Stimulated activated memory B cell treated with anti-CD40 and anti-IgM and Interleukin-4, amounts not matched to agents 10 μg/mL and 1 μg/mL and 100 μg/mL, for 72 hours (primary cell): ENCODE measurements around the gene PRL.

Experiments
- ATAC-seq: fragments of 150-1000 bp; cut with Tn5 transposase; 2 replicates; pipeline ENCODE4 v1.10.0; 2021
- H3K27ac Mint-ChIP-seq: one replicate; pipeline ENCODE4 v1.8.0; 2022; ENCODE audit warnings: mild to moderate bottlenecking, mixed read lengths
- H3K27me3 Mint-ChIP-seq: one replicate; pipeline ENCODE4 v1.8.0; 2022; ENCODE audit warnings: mixed read lengths
- H3K36me3 Mint-ChIP-seq: one replicate; pipeline ENCODE4 v1.8.0; 2022; ENCODE audit warnings: mixed read lengths
- H3K4me1 Mint-ChIP-seq: one replicate; pipeline ENCODE4 v1.8.0; 2022; ENCODE audit warnings: mixed read lengths
- H3K4me3 Mint-ChIP-seq: one replicate; pipeline ENCODE4 v1.8.0; 2022; ENCODE audit warnings: mild to moderate bottlenecking, moderate library complexity, mixed read lengths
- H3K9me3 Mint-ChIP-seq: one replicate; pipeline ENCODE4 v1.8.0; 2022; ENCODE audit warnings: mixed read lengths

PRL gene

DNA sequence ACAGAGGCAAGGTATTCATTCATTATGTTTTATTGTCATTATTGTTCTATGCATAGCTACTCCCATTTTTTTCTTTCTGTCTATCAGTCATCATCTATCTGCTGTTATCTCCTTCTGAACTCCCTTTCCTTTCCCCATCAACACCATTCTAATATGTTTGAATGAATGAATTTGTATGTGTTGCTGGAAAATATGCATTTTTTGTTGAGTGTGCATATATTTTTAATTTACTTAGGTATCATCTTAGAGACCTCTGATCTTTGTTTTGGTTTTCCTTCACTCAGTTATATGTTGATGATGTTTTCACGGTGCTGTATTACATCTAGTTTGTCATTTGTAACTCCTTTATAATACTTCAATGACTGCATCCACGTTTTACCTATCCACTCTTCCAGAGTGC is 12.1 kb upstream of the PRL start:
- no peaks in the 10 kb centered on the region for H3K4me1 Mint-ChIP-seq
- H3K27ac Mint-ChIP-seq = no peak overlapping the region
- no peak overlapping the region for H3K4me3 Mint-ChIP-seq
- peaks cover 15% of the 10 kb centered on the region for H3K9me3 Mint-ChIP-seq
- ATAC-seq = no peak
- no peaks in the 10 kb centered on the region for H3K36me3 Mint-ChIP-seq
- no peaks in the 10 kb centered on the region for H3K27me3 Mint-ChIP-seq

DNA sequence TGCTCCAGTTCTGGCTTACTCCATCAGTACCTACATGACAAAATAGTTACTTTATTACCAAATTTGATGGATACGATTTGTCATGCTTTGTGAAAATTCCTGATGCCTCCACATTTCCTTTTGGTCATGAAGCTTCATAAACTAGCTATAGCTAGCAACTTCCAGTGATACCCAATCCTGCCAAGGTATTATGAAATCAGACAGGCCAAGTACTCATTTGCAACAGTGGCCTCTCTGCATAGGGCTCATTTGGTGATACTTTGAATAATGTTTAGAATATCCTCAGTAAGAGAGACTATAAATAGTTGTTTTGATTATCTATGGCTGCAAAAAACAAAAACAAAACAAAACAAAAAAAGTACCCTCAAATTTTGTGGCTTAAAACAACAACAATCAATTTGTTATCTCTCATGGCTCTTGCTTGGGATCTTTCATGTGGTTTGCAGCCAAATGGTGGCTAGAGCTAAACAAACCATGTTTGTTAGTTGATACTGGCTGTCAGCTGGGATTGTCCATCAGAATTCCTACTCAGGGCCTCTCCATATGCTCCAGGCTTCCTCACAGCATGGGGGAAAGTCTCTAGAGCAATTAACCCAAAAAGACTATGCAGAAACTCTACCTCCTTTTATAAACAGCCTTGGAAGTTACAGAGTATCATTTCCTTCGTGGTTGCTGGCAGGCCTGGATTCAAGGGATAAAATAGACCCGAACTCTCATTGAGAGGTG is 10.1 kb upstream of the PRL start:
- Mint-ChIP-seq H3K9me3 (peaks cover 21% of the 10 kb centered on the region), H3K27ac (no peak overlapping the region), H3K36me3 (no peaks in the 10 kb centered on the region), H3K27me3 (no peaks in the 10 kb centered on the region), H3K4me3 (no peak overlapping the region), H3K4me1 (peaks cover 6% of the 10 kb centered on the region)
- no peak for ATAC-seq

DNA sequence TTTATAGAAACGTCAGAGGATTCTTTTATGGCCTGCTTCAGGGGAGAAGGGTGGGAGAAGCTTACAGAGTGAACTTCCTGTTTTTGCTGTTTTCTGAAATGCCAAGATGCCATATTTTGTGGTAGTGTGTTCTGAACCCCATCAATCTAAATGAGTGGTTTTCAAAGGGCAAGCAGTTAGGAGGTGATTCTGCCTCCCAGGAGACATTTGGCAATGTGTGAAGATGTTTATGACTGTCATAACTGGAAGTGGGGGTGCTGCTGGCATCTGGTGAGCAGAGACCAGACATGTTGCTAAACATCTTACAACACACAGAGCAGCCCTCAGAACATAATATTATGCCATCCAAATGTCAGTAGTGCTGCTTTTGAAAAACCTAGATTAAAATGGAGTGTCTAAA is 6.0 kb upstream of the PRL start:
- peaks cover 6% of the 10 kb centered on the region for H3K4me1 Mint-ChIP-seq
- no peak overlapping the region for H3K4me3 Mint-ChIP-seq
- peaks cover 6% of the 10 kb centered on the region for H3K9me3 Mint-ChIP-seq
- H3K27me3 Mint-ChIP-seq = no peaks in the 10 kb centered on the region
- no peak overlapping the region for H3K27ac Mint-ChIP-seq
- ATAC-seq = peak; percentile 24
- H3K36me3 Mint-ChIP-seq = no peaks in the 10 kb centered on the region

DNA sequence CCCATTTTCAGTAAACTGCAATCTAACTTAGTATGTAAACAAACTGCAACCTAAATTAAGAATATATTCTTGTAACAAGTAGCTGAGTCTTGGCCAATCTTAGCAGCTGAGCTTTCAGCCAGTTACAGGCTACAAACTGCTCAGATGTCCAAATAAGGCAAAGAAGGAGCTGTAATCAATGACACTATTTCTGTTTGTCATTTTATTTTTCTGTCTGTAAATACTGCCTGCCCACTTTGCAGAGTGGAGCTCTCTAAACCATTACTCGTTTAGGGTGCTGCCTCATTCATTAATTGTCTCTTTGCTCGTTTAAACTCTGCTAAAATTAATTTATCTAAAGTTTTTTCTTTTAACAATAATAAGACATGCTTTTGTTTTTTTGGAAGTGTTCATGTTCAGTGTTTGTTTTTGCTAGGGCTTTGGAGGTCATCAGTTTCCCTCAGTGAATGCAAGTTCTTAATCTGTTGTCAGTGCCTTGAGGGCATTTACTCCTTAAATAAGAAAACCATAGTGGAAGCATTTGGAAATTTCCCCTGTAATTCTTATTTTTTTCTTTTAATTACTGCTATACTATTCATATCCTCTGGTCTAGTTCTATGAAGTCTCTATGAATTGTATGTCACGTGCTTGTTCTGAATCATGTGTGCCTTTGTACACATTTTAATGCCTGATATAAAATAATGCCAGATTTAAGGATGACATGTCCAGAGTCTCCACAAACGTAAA is 3.6 kb upstream of the PRL start:
- H3K36me3 Mint-ChIP-seq = no peaks in the 10 kb centered on the region
- no peak overlapping the region for H3K27ac Mint-ChIP-seq
- H3K4me1 Mint-ChIP-seq = peaks cover 6% of the 10 kb centered on the region
- peaks cover 6% of the 10 kb centered on the region for H3K9me3 Mint-ChIP-seq
- no peak for ATAC-seq
- H3K4me3 Mint-ChIP-seq = no peak overlapping the region
- H3K27me3 Mint-ChIP-seq = no peaks in the 10 kb centered on the region

DNA sequence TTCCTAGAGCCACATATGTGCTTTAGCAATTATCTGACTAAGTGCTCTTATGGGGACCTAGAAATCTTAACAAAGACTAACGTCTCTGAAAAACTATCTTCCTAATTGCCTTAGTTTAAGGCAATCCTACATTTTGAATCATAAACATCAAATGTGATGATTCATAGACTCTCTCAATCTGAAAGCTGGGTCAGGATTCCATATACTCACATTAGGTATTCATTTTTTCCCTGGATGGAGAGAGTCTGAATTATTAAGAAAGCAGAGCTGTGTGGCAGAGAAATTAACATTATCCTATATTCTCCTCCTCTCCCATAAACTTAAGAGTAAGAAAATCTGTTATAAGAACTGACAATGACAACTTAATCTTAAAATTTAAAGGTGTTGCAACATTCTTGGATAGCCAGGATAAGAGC is 1.6 kb upstream of the PRL start:
- H3K4me1 Mint-ChIP-seq = peaks cover 6% of the 10 kb centered on the region
- H3K36me3 Mint-ChIP-seq = no peaks in the 10 kb centered on the region
- no peak overlapping the region for H3K27ac Mint-ChIP-seq
- H3K27me3 Mint-ChIP-seq = no peaks in the 10 kb centered on the region
- no peak overlapping the region for H3K4me3 Mint-ChIP-seq
- H3K9me3 Mint-ChIP-seq = peaks cover 10% of the 10 kb centered on the region
- no peak for ATAC-seq

DNA sequence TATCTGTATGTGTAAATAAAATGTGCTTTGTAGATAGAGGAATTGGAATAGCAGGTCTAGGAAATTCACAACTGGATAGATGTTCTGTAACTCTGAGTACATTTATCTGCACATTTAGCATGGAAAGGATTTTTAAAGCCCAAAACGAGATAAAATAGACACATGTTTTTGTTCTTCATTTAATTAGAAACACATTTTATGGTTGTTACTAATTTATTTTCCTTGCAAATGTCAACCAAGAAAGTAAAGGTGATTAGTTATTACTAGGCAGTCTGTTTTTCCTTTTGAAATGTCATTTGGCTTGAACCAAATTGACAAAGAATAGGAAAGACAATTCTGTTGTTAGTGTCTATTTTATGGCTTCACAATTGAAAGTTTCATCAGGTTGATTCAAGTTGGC is 769 bp downstream of the PRL start:
- H3K4me3 Mint-ChIP-seq = no peak overlapping the region
- H3K27ac Mint-ChIP-seq = no peak overlapping the region
- H3K4me1 Mint-ChIP-seq = no peaks in the 10 kb centered on the region
- no peak for ATAC-seq
- H3K27me3 Mint-ChIP-seq = no peaks in the 10 kb centered on the region
- no peaks in the 10 kb centered on the region for H3K36me3 Mint-ChIP-seq
- H3K9me3 Mint-ChIP-seq = peaks cover 8% of the 10 kb centered on the region

DNA sequence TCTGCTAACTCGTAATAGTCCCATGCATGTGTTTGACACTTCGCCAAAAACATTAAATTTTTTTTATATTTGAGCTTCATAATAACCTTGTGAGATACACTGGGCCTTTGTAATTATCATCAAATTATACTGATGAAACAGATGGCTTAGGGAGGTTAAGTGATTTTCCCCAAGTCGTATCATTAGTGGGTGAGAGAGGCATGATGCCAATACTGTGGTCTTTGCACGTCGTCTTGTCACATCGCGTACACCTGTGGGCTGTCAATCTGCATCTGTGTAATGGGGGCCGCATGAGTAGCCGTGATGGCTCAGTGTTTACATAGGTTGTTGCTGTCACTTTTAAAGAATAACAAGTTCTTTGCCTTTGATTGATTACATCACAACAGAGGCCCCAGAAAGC is 1.7 kb downstream of the PRL start:
- peaks cover 8% of the 10 kb centered on the region for H3K9me3 Mint-ChIP-seq
- ATAC-seq = no peak
- H3K36me3 Mint-ChIP-seq = no peaks in the 10 kb centered on the region
- H3K27ac Mint-ChIP-seq = no peak overlapping the region
- H3K4me1 Mint-ChIP-seq = no peaks in the 10 kb centered on the region
- no peak overlapping the region for H3K4me3 Mint-ChIP-seq
- H3K27me3 Mint-ChIP-seq = no peaks in the 10 kb centered on the region

DNA sequence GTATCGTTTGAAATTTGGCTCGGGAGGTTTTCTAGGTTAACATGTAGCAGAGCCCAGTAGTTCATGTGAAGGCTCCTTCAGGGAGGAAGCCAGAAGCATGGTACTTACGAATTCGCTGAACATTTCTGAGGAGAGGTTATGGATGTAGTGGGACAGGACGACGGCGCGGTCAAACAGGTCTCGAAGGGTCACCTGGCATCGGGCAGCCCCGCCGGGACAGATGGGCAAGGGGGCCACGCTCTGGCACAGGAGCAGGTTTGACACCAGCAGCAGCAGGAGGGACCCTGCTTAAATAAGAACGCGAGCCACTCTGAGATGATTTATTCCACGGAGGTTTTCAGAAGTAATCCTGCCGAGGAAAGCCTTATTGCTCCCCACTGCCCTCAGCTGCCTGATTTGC is 2.5 kb downstream of the PRL start:
- Mint-ChIP-seq H3K4me1 (no peaks in the 10 kb centered on the region), H3K9me3 (peaks cover 8% of the 10 kb centered on the region), H3K36me3 (no peaks in the 10 kb centered on the region), H3K27ac (no peak overlapping the region), H3K27me3 (no peaks in the 10 kb centered on the region), H3K4me3 (no peak overlapping the region)
- ATAC-seq = no peak

DNA sequence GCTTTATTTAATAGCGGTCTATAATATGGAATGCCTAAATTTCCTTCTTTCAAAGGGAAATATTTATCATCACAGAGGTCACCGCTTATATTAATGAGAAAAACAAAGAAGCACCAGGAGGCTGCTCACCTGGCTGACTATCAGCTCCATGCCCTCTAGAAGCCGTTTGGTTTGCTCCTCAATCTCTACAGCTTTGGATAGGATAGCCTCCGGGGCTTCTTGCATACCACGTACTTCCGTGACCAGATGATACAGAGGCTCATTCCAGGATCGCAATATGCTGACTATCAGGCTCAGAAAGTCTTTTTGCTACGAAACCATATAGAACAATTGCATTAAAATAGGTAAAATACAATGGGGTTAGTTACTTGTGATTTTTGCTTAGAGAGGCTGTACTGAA is 6.8 kb downstream of the PRL start:
- no peak for ATAC-seq
- H3K9me3 Mint-ChIP-seq = peaks cover 12% of the 10 kb centered on the region
- H3K36me3 Mint-ChIP-seq = no peaks in the 10 kb centered on the region
- H3K27ac Mint-ChIP-seq = no peak overlapping the region
- no peak overlapping the region for H3K4me3 Mint-ChIP-seq
- no peaks in the 10 kb centered on the region for H3K4me1 Mint-ChIP-seq
- no peaks in the 10 kb centered on the region for H3K27me3 Mint-ChIP-seq

DNA sequence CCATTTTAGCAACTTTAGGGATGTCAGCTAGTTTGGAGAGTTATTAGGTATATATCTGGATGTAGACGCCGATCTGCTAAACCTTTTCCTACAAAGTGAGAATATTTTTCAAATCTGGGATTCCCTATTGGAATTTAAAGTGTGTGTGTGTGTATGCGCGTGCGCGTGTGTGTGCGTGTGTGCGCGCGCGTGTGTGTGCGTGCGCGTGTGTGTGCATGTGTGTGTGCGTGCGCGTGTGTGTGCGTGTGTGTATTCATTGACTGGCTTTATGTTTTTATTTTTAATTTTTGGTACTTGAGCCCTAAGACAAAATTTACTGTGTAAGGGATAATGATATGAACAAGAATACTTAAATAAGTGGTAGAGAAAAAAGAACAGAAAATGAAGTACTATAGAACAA is 8.1 kb downstream of the PRL start:
- no peak overlapping the region for H3K27ac Mint-ChIP-seq
- no peaks in the 10 kb centered on the region for H3K27me3 Mint-ChIP-seq
- H3K4me3 Mint-ChIP-seq = no peak overlapping the region
- no peaks in the 10 kb centered on the region for H3K4me1 Mint-ChIP-seq
- peaks cover 10% of the 10 kb centered on the region for H3K9me3 Mint-ChIP-seq
- no peak for ATAC-seq
- no peaks in the 10 kb centered on the region for H3K36me3 Mint-ChIP-seq

DNA sequence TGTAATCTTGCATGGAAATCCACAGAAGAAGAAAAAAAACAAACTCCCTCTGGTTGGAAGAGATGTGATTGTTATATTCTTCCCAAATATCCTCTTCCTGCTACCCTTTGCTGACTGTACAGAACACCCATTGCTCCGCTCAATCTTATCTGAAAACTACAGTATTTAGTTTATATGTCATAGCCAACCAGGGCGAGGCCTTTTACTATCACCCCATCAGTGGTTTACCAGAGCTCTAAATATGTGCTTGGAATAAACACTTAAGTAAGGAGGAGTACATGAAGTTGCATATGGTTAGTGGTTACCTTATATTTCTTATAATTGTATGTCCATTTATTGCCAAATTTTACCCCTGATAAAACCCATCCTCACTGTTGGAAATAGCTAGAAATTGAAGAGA is 12.2 kb downstream of the PRL start:
- no peaks in the 10 kb centered on the region for H3K36me3 Mint-ChIP-seq
- ATAC-seq = no peak
- peaks cover 4% of the 10 kb centered on the region for H3K9me3 Mint-ChIP-seq
- H3K27me3 Mint-ChIP-seq = no peaks in the 10 kb centered on the region
- no peak overlapping the region for H3K27ac Mint-ChIP-seq
- H3K4me1 Mint-ChIP-seq = no peaks in the 10 kb centered on the region
- H3K4me3 Mint-ChIP-seq = no peak overlapping the region

DNA sequence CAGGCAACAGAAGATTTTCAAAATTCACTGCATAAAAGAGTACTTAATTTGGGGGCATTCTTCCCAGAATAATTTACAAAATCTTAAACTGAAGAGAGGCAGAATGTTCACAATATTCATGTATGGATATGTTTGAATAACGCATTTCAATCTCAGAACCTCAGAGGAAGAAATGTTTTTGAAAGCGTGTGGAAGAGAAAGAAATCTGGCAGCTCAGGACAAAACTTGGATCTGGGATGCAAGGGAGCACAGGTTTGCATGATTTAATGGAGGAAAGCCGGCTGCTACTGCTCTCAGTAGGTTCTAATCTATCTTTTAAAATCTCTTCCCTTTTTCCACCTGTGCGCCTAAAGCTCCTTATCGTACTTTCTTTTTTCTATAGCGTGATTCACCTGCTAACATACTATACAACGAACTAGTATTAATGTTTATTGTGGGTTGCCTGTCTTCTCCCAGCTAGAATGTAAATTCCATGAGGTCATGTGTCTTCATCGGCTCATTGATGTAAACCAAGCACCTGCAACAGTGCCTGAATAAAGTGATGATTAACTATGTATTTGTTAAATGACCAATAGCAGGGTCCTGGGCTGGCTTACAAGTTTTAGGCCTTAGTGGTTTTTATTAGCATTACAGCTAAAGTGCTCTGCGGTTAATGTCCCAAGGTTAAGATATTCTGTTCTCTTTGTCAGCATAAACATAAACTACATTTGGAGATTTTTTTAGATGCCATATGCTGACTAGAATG is 15.3 kb downstream of the PRL start:
- no peak overlapping the region for H3K4me3 Mint-ChIP-seq
- H3K27ac Mint-ChIP-seq = no peak overlapping the region
- no peaks in the 10 kb centered on the region for H3K27me3 Mint-ChIP-seq
- ATAC-seq = no peak
- no peaks in the 10 kb centered on the region for H3K4me1 Mint-ChIP-seq
- H3K9me3 Mint-ChIP-seq = peaks cover 9% of the 10 kb centered on the region
- H3K36me3 Mint-ChIP-seq = no peaks in the 10 kb centered on the region

DNA sequence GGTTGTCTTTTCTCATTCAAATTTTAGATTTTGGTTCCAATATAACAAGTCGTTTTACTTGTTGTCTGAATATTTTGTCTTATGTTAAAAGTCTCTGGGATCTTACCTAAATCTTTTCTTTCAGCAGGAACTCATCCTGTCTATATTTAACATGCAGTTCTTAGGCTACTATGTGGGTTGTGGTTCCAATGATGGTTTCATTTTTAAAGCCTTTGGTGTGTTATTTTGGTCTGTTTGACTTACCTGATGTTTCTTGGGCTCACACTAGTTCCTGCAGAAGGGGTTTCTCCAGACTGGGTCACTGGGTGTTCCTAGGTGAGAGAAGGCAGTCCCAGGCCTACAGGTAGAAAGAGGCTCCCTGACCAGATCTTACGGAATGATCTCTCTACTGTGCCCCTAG is 17.4 kb downstream of the PRL start:
- no peak overlapping the region for H3K4me3 Mint-ChIP-seq
- peaks cover 15% of the 10 kb centered on the region for H3K9me3 Mint-ChIP-seq
- H3K27ac Mint-ChIP-seq = no peak overlapping the region
- no peaks in the 10 kb centered on the region for H3K36me3 Mint-ChIP-seq
- no peaks in the 10 kb centered on the region for H3K4me1 Mint-ChIP-seq
- no peaks in the 10 kb centered on the region for H3K27me3 Mint-ChIP-seq
- no peak for ATAC-seq

DNA sequence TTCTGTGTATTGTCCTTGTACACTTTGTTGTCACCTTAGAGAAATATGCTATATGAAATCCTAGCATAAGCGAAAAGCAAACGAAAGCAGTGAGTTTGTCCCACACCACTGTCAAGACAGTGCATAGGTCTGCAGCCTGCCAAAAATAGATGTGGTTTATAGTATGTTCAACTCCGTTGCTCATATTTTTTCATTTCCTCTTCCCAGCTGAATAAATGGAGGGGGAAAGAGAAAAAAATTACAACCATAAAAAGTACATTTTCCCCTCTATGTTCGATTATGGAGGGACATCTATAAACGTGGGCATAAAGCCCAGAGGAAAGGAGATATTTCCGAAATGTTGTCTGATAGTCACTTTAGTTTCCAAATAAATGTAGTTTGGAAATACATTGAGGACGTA is 25.8 kb downstream of the PRL start:
- no peaks in the 10 kb centered on the region for H3K27me3 Mint-ChIP-seq
- H3K9me3 Mint-ChIP-seq = peaks cover 5% of the 10 kb centered on the region
- ATAC-seq = peak; percentile 41
- no peaks in the 10 kb centered on the region for H3K36me3 Mint-ChIP-seq
- H3K4me1 Mint-ChIP-seq = peaks cover 10% of the 10 kb centered on the region
- H3K27ac Mint-ChIP-seq = no peak overlapping the region
- no peak overlapping the region for H3K4me3 Mint-ChIP-seq

DNA sequence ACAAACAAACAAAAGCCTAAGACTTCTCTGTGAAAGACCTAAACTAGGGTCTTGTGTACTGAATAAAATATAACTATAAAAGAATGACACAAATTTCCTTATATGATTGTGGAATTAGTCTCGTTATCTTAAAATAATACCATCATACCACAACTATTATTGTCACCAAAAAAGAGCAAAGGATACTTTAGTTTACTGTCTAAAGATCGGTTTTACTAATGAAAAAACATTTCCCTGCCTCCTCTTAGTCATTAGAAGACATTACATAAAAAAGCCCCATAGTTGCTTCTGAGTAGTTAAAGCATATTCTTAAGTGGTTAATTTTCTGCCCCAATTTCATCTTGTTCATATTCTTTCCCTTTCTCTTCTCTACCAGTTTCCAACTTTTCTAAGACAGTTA is 33.1 kb downstream of the PRL start:
- no peak for ATAC-seq
- H3K36me3 Mint-ChIP-seq = no peaks in the 10 kb centered on the region
- no peaks in the 10 kb centered on the region for H3K9me3 Mint-ChIP-seq
- no peak overlapping the region for H3K27ac Mint-ChIP-seq
- no peaks in the 10 kb centered on the region for H3K27me3 Mint-ChIP-seq
- no peak overlapping the region for H3K4me3 Mint-ChIP-seq
- no peaks in the 10 kb centered on the region for H3K4me1 Mint-ChIP-seq

DNA sequence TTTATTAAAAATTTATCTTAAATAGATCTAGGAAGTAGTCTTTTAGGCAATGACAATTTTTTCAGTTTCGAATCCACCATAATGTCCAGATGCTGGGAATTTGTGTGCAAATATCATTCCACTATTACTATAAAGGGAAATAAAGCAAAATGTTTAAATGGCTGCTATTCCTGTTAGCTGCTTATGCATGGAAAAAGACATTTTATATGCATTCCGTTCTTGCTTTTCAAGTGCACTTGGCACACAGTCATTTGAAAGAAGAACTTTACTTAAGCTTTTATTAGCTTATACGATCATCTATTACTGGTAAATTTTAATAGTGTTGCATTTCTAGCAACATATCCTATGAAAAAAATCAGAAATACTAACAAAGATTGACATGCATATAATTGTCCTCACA is 42.0 kb downstream of the PRL start:
- no peak overlapping the region for H3K27ac Mint-ChIP-seq
- H3K36me3 Mint-ChIP-seq = no peaks in the 10 kb centered on the region
- H3K4me3 Mint-ChIP-seq = no peak overlapping the region
- ATAC-seq = no peak
- no peaks in the 10 kb centered on the region for H3K27me3 Mint-ChIP-seq
- H3K9me3 Mint-ChIP-seq = peaks cover 6% of the 10 kb centered on the region
- no peaks in the 10 kb centered on the region for H3K4me1 Mint-ChIP-seq
